Measurements from ENCODE around the gene TNRC6B. TPM values are rescaled to one million over a fixed set of nuclear protein-coding genes. Genes with fewer than 3 reads are reported as not detected.

Gene TNRC6B
- total RNA-seq, 1 experiment from 2014 or later: 50.4 TPM

DNA sequence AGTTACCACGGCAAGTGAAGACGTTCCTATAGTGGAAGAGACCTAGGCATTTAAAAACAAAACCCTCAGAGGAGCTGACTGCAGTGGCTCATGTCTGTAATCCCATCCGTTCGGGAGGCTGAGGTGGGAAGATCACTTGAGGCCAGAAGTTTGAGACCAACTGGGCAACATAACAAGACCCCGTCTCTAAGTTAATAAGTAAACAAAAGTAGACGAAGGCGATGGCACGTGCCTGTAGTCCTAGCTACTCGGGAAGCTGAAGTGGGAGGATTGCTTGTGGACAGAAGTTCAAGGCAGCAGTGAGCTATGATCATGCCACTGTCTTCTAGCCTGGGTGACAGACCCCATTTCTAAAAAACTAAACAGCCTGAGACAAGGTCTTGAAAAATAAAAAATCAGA, 164.8 kb downstream of the TNRC6B start (continued):
- no peak for TF ChIP-seq JUN (CRISPR knock-in tag; IDR thresholded peaks at IDR 0.05)
- TF ChIP-seq ATF6 (CRISPR knock-in tag; IDR thresholded peaks at IDR 0.05): no peak
- TF ChIP-seq RORB (CRISPR knock-in tag; IDR thresholded peaks at IDR 0.05): no peak

GRCh38 chr22:40345271-40345670, 167.5 kb downstream of the TNRC6B start:
- H3K27me3 Mint-ChIP-seq (ENCODE audit: low read depth): no peaks in the 10 kb centered on the region
- ATAC-seq (no peak), DNase-seq (ENCODE audit: low spot score) (no peak)
- no peaks in the 10 kb centered on the region for H3K9me3 Mint-ChIP-seq
- CTCF ChIA-PET: interaction anchor here (0.7 to 1.5 kb wide), 3 partner anchors 12 to 203 kb away, joined by 3 to 4 read pairs (median 3); no protein-coding TSS in a partner anchor
- peaks cover 12% of the 10 kb centered on the region for H3K4me1 Mint-ChIP-seq
- no peak overlapping the region for H3K27ac Mint-ChIP-seq
- POLR2A ChIA-PET: interaction anchor here (0.5 to 1.3 kb wide), 4 partner anchors 14 to 870 kb away, joined by 3 to 16 read pairs (median 7); no protein-coding TSS in a partner anchor
- no peak for TF ChIP-seq NFYB (CRISPR knock-in tag; conservative IDR thresholded peaks at IDR 0.05; ENCODE audit: low read depth)
- TF ChIP-seq JUN (CRISPR knock-in tag; IDR thresholded peaks at IDR 0.05): no peak
- no peak for TF ChIP-seq TEAD1 (CRISPR knock-in tag; IDR thresholded peaks at IDR 0.05)
- no peak for TF ChIP-seq RELA (CRISPR knock-in tag; IDR thresholded peaks at IDR 0.05; ENCODE audit: borderline replicate concordance)
- TF ChIP-seq ATF3 (CRISPR knock-in tag; conservative IDR thresholded peaks at IDR 0.05): no peak
- TF ChIP-seq, protein P1, sequence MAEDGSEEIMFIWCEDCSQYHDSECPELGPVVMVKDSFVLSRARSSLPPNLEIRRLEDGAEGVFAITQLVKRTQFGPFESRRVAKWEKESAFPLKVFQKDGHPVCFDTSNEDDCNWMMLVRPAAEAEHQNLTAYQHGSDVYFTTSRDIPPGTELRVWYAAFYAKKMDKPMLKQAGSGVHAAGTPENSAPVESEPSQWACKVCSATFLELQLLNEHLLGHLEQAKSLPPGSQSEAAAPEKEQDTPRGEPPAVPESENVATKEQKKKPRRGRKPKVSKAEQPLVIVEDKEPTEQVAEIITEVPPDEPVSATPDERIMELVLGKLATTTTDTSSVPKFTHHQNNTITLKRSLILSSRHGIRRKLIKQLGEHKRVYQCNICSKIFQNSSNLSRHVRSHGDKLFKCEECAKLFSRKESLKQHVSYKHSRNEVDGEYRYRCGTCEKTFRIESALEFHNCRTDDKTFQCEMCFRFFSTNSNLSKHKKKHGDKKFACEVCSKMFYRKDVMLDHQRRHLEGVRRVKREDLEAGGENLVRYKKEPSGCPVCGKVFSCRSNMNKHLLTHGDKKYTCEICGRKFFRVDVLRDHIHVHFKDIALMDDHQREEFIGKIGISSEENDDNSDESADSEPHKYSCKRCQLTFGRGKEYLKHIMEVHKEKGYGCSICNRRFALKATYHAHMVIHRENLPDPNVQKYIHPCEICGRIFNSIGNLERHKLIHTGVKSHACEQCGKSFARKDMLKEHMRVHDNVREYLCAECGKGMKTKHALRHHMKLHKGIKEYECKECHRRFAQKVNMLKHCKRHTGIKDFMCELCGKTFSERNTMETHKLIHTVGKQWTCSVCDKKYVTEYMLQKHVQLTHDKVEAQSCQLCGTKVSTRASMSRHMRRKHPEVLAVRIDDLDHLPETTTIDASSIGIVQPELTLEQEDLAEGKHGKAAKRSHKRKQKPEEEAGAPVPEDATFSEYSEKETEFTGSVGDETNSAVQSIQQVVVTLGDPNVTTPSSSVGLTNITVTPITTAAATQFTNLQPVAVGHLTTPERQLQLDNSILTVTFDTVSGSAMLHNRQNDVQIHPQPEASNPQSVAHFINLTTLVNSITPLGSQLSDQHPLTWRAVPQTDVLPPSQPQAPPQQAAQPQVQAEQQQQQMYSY (CRISPR knock-in tag; IDR thresholded peaks at IDR 0.05): no peak
- no peak for TF ChIP-seq CREM (CRISPR knock-in tag; IDR thresholded peaks at IDR 0.05)
- TF ChIP-seq E2F4 (CRISPR knock-in tag; IDR thresholded peaks at IDR 0.05; ENCODE audit: borderline replicate concordance, low read depth): no peak
- no peak for TF ChIP-seq OVOL2 (CRISPR knock-in tag; IDR thresholded peaks at IDR 0.05; ENCODE audit: borderline replicate concordance)
- TF ChIP-seq, protein P2, sequence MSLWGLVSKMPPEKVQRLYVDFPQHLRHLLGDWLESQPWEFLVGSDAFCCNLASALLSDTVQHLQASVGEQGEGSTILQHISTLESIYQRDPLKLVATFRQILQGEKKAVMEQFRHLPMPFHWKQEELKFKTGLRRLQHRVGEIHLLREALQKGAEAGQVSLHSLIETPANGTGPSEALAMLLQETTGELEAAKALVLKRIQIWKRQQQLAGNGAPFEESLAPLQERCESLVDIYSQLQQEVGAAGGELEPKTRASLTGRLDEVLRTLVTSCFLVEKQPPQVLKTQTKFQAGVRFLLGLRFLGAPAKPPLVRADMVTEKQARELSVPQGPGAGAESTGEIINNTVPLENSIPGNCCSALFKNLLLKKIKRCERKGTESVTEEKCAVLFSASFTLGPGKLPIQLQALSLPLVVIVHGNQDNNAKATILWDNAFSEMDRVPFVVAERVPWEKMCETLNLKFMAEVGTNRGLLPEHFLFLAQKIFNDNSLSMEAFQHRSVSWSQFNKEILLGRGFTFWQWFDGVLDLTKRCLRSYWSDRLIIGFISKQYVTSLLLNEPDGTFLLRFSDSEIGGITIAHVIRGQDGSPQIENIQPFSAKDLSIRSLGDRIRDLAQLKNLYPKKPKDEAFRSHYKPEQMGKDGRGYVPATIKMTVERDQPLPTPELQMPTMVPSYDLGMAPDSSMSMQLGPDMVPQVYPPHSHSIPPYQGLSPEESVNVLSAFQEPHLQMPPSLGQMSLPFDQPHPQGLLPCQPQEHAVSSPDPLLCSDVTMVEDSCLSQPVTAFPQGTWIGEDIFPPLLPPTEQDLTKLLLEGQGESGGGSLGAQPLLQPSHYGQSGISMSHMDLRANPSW (CRISPR knock-in tag; conservative IDR thresholded peaks at IDR 0.05; ENCODE audit: low read depth): no peak
- no peak for TF ChIP-seq ZNF219 (CRISPR knock-in tag; IDR thresholded peaks at IDR 0.05; ENCODE audit: borderline replicate concordance)
- no peak for TF ChIP-seq NR3C1 (CRISPR knock-in tag; conservative IDR thresholded peaks at IDR 0.05; ENCODE audit: low read depth)
- no peak for TF ChIP-seq ZNF423 (CRISPR knock-in tag; IDR thresholded peaks at IDR 0.05)
- TF ChIP-seq MLX (CRISPR knock-in tag; IDR thresholded peaks at IDR 0.05): no peak
- TF ChIP-seq FOXJ3 (CRISPR knock-in tag; IDR thresholded peaks at IDR 0.05; ENCODE audit: borderline replicate concordance): no peak
- H3K4me3 Mint-ChIP-seq: peak overlapping the region; percentile 96
- peaks cover 15% of the 10 kb centered on the region for H3K36me3 Mint-ChIP-seq
